ENCODE data around the gene KLHDC1.

- TF ChIP-seq EZH2 (IDR thresholded peaks at IDR 0.05) (peak; percentile 55), CTCF (IDR thresholded peaks at IDR 0.05) (no peak), EZH2phosphoT487 (IDR thresholded peaks at IDR 0.05) (peak; percentile 31)
Measured at GRCh38 chr14:49692811-49693734, at the start of gene KLHDC1.
